Non-pigmented ciliary epithelial cell (primary cell): ENCODE data around the gene CKAP4.
A peak's percentile ranks its signal among the peaks of the same experiment; 100 is the strongest.
"Not testable (repeated sequence)": the region's sequence is repeated elsewhere in the genome, so short reads cannot be mapped to it uniquely, and the experiment has no call there.

Experiments
- DNase-seq: peaks from one replicate; pipeline ENCODE4 v3.0.0-alpha.2; 2010; ENCODE audit warnings: low read depth

The CKAP4 gene

GRCh38 chr12:106247674-106248311 lies at the start of gene CKAP4:
CKAP4 (minus strand) TSS chr12:106248020; CDS start chr12:106247851, 169 bp downstream.
- no peak for DNase-seq

GRCh38 chr12:106297075-106297474 lies 49.3 kb upstream of the CKAP4 start:
- DNase-seq: no peak

GRCh38 chr12:106296179-106296877 lies 48.5 kb upstream of the CKAP4 start:
- no peak for DNase-seq

- no peak for DNase-seq
Measured at GRCh38 chr12:106292339-106292738, 44.5 kb upstream of the CKAP4 start.

- no peak for DNase-seq
Measured at GRCh38 chr12:106291342-106291741, 43.5 kb upstream of the CKAP4 start.

GRCh38 chr12:106290666-106291065 lies 42.8 kb upstream of the CKAP4 start:
- no peak for DNase-seq

- DNase-seq: no peak
Measured at GRCh38 chr12:106289196-106289681, 41.4 kb upstream of the CKAP4 start.

GRCh38 chr12:106288494-106289195 lies 40.8 kb upstream of the CKAP4 start:
- DNase-seq: peak; percentile 87

GRCh38 chr12:106288101-106288493 lies 40.3 kb upstream of the CKAP4 start:
- no peak for DNase-seq

GRCh38 chr12:106287364-106287763 lies 39.5 kb upstream of the CKAP4 start:
- DNase-seq: no peak

- not testable (repeated sequence) for DNase-seq
Measured at GRCh38 chr12:106286576-106287162, 38.8 kb upstream of the CKAP4 start.

GRCh38 chr12:106285982-106286381 lies 38.2 kb upstream of the CKAP4 start:
- DNase-seq: no peak

GRCh38 chr12:106284358-106285105 lies 36.7 kb upstream of the CKAP4 start:
- no peak for DNase-seq

- no peak for DNase-seq
Measured at GRCh38 chr12:106282457-106283097, 34.8 kb upstream of the CKAP4 start.

- no peak for DNase-seq
Measured at GRCh38 chr12:106281804-106282203, 34.0 kb upstream of the CKAP4 start.

GRCh38 chr12:106281056-106281782 lies 33.4 kb upstream of the CKAP4 start:
- no peak for DNase-seq

- no peak for DNase-seq
Measured at GRCh38 chr12:106280106-106280505, 32.3 kb upstream of the CKAP4 start.

- DNase-seq: no peak
Measured at GRCh38 chr12:106276032-106276740, 28.4 kb upstream of the CKAP4 start.

- DNase-seq: no peak
Measured at GRCh38 chr12:106275458-106275857, 27.6 kb upstream of the CKAP4 start.

- no peak for DNase-seq
Measured at GRCh38 chr12:106274575-106275121, 26.8 kb upstream of the CKAP4 start.
